GM19239 (cell line): ENCODE data around the gene STAG3.
"Not testable (repeated sequence)": the region's sequence is repeated elsewhere in the genome, so short reads cannot be mapped to it uniquely, and the experiment has no call there.

Source experiments
- DNase-seq: peaks from one replicate; pipeline ENCODE4 v3.0.0; 2011; ENCODE audit warnings: low spot score; ENCODE audit not compliant: insufficient read length
- FAIRE-seq: peaks from 2 replicates; lab custom pipeline; 2011; peaks lifted over from hg19 to GRCh38; lab: Jason Lieb, UNC

The STAG3 gene

DNA sequence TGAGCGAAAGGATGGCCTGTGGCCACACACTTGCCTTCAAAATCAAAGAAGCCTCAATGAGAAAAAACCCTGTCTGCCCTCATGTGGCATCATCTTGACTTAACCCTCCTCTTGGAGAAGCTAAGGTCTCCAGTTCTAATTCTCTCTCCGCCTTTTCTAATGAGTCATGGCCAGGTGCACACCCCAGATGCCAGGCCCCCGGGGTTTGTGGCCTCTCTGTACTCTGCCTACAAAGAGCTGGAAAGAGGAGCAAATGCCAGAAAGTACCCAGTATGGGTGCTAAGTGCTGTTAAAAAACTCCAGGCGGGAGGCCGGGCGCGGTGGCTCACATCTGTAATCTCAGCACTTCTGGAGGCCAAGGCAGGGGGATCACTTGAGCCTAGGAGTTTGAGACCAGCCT is 62.3 kb downstream of the STAG3 start:
- DNase-seq = not testable (repeated sequence)

GRCh38 chr7:100243385-100243784 is 65.7 kb downstream of the STAG3 start:
- not testable (repeated sequence) for FAIRE-seq, DNase-seq

More for the DNA sequence above, 62.3 kb downstream of the STAG3 start:
- FAIRE-seq = not testable (repeated sequence)

DNA sequence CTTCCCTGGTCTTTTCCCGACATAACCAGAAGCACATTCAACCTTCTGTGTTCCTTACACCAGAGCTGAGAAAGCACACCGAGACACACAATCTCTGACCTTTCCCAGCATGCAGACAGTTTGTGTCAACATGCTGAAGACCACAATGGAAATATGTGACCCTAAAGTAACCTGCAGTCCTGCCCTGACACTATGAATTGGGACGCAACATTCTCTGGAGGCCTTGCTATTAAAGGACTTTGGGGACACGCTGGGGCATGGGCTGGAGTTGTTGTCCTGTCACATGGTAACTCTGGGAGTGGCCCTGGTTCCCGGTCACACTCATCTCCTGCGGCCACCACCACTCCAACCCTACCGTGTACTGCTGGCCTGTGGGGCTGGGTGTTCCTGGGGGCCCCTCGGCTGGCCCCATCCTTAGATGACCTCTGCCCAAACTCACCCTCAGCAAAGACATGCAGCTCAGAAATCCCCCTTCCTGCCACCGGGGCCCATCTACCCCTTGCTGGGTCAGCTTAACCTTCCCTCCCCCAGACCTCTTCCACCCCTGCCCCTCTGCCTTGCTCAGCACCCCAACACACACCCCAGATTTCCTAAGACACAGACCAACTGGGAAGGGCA is 67.4 kb downstream of the STAG3 start:
- not testable (repeated sequence) for FAIRE-seq, DNase-seq

DNA sequence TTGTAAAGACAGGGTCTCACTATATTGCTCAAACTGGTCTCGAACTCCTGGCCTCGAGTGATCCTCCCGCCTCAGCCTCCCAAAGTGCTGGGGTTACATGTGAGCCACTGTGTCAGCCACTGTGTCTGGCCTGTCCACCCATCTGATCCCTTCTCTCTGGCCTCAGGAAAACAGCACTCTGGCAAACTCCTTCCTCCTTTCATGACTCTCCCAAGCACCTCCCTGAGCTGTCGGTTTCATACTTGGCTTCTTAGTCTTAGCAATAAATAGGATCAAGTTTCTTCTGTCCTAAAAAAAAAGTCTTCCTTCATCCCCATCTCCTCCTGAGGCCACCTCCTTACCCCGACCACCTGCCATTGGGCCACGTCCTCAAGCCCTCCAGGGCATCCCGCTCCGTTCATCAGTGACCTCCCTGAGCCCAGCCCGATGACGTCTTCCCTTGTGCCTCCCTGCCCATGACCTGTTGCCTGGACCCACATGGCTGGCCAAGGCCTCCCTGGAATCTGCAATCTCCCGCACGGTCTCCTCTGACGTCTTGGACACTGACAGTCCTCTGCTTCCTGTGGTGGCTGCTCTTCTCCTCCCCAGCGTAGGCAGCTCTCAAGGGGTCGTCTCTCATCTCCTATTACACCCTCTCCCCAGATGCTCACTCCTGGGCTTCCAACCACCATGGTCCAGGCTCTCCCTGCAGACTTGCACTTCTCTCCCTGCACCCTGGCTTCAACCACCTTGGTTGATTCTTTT is 68.6 kb downstream of the STAG3 start:
- FAIRE-seq, DNase-seq: not testable (repeated sequence)

- not testable (repeated sequence) for FAIRE-seq, DNase-seq
Measured at GRCh38 chr7:100246865-100247137, 69.1 kb downstream of the STAG3 start.

GRCh38 chr7:100247152-100247757 is 69.5 kb downstream of the STAG3 start:
- DNase-seq (no peak), FAIRE-seq (no peak)

DNA sequence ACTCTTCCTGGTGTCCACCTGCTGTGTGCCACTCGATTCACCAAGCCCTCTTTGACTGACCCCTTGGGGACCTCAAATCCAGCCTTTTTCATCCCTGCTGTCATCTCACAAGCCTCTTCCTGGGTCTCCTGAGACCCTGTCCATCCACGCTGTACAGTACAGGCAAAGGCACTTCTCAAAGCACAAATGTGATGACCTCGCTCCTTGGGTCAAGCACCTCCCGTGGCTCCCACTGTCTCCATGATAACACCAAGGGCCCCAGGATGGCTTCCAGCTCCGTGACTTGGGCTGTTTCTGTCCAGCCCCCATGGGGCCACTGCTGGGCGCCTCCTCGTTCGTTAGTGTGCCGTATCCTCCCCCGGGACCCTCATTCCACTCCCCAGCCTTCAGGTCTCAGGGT is 70.8 kb downstream of the STAG3 start:
- DNase-seq (no peak), FAIRE-seq (no peak)

DNA sequence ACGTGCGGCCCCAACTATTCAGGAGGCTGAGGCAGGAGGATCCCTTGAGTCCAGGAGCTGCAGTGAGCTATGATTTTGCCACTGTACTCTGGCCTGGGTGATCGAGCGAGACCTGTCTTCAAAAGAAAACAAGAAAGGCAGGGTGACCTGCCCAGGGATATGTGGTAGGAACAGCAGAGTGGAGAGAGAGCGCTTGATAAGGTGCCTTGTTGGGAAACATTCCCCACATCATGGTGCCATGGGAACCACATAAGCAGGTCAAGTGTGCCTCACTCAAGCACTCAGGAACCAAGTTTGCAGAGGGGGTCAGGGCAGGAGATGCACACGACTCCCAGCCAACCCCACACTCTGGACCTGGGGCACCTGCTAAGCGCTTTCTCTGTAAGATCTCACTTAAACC is 79.3 kb downstream of the STAG3 start:
- FAIRE-seq (no peak), DNase-seq (no peak)

DNA sequence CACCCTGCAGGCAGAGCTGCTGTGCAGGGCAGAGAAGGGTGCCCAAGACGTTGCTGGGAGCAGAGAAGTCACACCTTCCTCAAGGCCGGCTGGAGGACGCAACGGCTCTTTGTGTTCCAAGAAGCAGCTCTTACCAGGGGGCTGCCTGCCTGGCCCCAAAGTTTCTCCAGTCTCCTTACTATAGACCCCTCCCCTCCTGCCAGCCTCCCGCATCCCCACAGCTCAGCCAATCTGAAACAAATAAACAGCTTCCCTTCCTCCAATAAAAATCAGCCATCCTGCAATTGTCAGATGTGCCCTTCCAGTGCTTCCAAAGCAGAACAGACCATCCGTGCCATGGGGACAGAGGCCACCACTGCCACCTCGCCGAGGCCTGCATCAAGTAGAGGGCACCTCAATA is 82.3 kb downstream of the STAG3 start:
- DNase-seq, FAIRE-seq: not testable (repeated sequence)

- DNase-seq, FAIRE-seq: not testable (repeated sequence)
Measured at GRCh38 chr7:100262896-100263295, 85.2 kb downstream of the STAG3 start.
